Measurements from ENCODE around the gene DPP6.

DNA sequence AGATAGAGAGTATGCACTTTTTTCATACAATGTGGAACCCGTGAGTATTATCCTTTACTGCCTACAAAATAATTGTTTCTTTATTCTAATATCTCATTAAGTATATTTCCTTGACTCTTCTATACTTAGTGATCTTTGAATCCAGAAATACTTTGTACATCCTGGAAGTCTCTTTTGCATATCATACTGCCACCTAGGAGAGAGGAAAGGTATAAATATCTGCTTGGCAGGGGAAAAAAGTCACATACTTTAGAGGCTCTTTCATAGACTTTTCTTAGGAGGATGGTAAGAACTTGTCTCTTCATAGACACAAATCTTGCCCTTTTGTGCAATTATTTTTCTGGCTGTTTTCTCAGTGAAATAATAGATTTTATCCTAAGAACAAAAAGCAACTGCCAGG lies 514.7 kb downstream of the DPP6 start:
- no peak for TF ChIP-seq CTCF (IDR thresholded peaks at IDR 0.05)
- no peak for TF ChIP-seq POLR2A (IDR thresholded peaks at IDR 0.05)
- TF ChIP-seq POLR2AphosphoS5 (IDR thresholded peaks at IDR 0.05): no peak
